ENCODE data around the gene NAV1. TPM values are rescaled to one million over a fixed set of nuclear protein-coding genes. Genes with fewer than 3 reads are reported as not detected.
"Not testable (repeated sequence)": the region's sequence is repeated elsewhere in the genome, so short reads cannot be mapped to it uniquely, and the experiment has no call there.

The NAV1 gene
- total and polyA plus RNA-seq, 10 donors: 1.1 to 37.2 (median 20.3) TPM

DNA sequence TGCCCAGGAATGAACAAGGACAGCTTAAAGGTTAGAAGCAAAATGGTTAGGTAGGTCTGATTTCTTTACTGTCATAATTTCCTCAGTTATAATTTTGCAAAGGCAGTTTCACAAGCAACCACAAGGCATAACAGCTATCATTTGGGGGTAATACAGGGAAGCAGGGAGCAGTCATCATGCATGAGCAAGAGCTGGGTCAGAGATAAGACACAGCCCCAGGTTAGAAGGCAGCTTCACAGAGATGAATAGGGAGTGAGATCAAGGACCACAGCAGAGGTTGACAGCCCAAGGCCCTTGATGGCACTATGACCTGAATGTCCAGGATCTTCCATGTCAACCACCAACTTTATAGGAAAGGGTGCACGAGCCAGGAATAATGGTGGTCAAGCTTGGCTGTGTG lies 23.0 kb upstream of the NAV1 start:
- no peaks in the 10 kb centered on the region for H3K27me3 ChIP-seq (replicated peaks in 1 of 7)
- DNase-seq: no peak
- H3K9me3 ChIP-seq: no peaks in the 10 kb centered on the region
- peaks cover 14 to 24% (median 20%) of the 10 kb centered on the region in 6 donors for H3K4me1 ChIP-seq
- TF ChIP-seq POLR2A (IDR thresholded peaks at IDR 0.05) (no peak), POLR2AphosphoS5 (IDR thresholded peaks at IDR 0.05) (no peak)
- TF ChIP-seq, protein P1, sequence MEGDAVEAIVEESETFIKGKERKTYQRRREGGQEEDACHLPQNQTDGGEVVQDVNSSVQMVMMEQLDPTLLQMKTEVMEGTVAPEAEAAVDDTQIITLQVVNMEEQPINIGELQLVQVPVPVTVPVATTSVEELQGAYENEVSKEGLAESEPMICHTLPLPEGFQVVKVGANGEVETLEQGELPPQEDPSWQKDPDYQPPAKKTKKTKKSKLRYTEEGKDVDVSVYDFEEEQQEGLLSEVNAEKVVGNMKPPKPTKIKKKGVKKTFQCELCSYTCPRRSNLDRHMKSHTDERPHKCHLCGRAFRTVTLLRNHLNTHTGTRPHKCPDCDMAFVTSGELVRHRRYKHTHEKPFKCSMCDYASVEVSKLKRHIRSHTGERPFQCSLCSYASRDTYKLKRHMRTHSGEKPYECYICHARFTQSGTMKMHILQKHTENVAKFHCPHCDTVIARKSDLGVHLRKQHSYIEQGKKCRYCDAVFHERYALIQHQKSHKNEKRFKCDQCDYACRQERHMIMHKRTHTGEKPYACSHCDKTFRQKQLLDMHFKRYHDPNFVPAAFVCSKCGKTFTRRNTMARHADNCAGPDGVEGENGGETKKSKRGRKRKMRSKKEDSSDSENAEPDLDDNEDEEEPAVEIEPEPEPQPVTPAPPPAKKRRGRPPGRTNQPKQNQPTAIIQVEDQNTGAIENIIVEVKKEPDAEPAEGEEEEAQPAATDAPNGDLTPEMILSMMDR (IDR thresholded peaks at IDR 0.05 in 8 of 11, conservative IDR thresholded peaks at IDR 0.05 in 3 of 11): no peak
- H3K27ac ChIP-seq: no peak overlapping the region
- WGBS, 5 donors: 73 to 100% (median 86%) methylated on average over 1 of the region's 1 CpG
- intact Hi-C loops (cut with DNase I; ENCODE audit: low total_unique reads): loop anchor here (10.0 kb wide), 1 partner anchor 71 kb away; no protein-coding TSS in a partner anchor
- peaks cover 0 to 4% (median 0%) of the 10 kb centered on the region in 6 donors for H3K36me3 ChIP-seq
- no peak overlapping the region for H3K4me3 ChIP-seq

DNA sequence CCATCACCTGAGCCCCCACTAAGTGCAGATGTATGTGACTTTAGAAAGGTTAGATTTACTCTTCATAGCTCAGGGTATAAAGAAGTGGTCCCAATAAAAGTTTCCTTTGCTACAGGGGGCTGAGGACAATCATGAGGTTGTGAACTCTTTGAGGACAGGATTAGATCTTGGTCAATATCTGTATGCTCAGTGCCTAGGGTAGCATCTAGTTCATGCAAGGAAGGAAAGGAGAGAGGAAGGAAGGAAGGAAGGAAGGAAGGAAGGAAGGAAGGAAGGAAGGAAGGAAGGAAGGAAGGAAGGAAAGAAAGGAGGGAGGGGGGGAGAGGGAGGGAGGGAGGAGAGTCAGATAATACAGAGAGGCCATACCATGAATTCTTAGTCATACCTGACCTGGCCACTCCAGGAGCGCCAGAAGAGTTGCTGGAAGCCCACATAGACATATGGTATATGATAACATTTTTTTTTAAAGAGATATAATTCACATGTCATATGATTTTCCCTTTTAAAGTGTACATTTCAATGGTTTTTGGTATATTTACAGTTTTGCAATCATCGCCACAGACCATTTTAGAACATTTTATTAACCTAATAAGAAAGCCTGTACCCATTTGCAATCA lies 22.3 kb upstream of the NAV1 start:
- WGBS, 5 donors: 68 to 100% (median 95%) methylated on average over 2 of the region's 2 CpGs
- no peak overlapping the region for H3K27ac ChIP-seq
- H3K27me3 ChIP-seq (replicated peaks in 1 of 7): no peaks in the 10 kb centered on the region
- TF ChIP-seq, protein P1 (IDR thresholded peaks at IDR 0.05 in 8 of 11, conservative IDR thresholded peaks at IDR 0.05 in 3 of 11): no peak
- TF ChIP-seq POLR2AphosphoS5 (IDR thresholded peaks at IDR 0.05) (no peak), POLR2A (IDR thresholded peaks at IDR 0.05) (no peak)
- no peak overlapping the region for H3K4me3 ChIP-seq
- intact Hi-C loops (cut with DNase I; ENCODE audit: low total_unique reads): loop anchor here (10.0 kb wide), 1 partner anchor 72 kb away; no protein-coding TSS in a partner anchor
- no peak for DNase-seq
- peaks cover 0 to 6% (median 0%) of the 10 kb centered on the region in 6 donors for H3K36me3 ChIP-seq
- H3K9me3 ChIP-seq: no peaks in the 10 kb centered on the region
- H3K4me1 ChIP-seq: peaks cover 11 to 17% (median 15%) of the 10 kb centered on the region in 6 donors

DNA sequence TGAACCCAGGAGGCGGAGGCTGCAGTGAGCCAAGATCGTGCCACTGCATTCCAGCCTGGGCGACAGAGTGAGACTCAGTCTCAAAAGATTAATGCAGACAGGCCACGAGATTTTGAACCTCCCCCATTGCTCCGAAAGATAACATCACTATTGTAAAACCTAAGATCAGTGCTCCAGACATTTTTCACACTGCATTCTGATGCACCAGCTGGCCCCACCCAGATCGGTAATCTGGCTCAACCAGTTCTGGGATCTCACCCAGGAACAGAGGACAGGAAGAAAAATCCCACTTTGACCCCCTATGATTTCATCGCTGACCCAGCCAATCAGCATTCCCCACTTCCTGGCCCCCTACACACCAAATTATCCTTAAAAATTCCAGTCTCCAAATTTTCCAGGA lies 21.3 kb upstream of the NAV1 start:
- H3K27me3 ChIP-seq (replicated peaks in 1 of 7): no peaks in the 10 kb centered on the region
- peaks cover 0 to 13% (median 0%) of the 10 kb centered on the region in 6 donors for H3K36me3 ChIP-seq
- DNase-seq: no peak
- peaks cover 0 to under 1% (median 0%) of the 10 kb centered on the region in 8 donors for H3K9me3 ChIP-seq
- no peak overlapping the region for H3K4me3 ChIP-seq
- intact Hi-C loops (cut with DNase I; ENCODE audit: low total_unique reads): loop anchor here (10.0 kb wide), 1 partner anchor 73 kb away; no protein-coding TSS in a partner anchor
- 77 to 91% (median 86%) methylated on average over 7 of the region's 7 CpGs for WGBS, 5 donors
- H3K4me1 ChIP-seq: peaks cover 2 to 7% (median 5%) of the 10 kb centered on the region in 6 donors
- TF ChIP-seq POLR2A (IDR thresholded peaks at IDR 0.05) (no peak), POLR2AphosphoS5 (IDR thresholded peaks at IDR 0.05) (no peak)
- no peak overlapping the region for H3K27ac ChIP-seq

DNA sequence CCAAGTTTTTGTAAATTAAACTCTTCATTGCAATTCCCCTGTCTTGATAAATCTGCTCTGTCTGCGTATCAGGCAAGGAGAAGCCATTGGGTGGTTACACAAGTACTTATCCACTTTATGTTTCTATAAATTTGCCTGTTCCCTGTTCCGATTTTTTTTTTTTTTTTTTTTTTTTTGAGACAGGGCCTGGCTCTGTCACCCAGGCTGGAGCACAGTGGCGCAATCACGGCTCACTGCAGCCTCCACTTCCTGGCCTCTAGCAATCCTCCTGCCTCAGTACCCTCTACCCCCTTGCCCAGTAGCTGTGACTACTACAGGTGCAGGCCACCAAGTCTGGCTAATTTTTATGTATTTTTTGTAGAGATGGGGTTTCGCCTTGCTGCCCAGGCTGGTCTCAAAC lies 20.9 kb upstream of the NAV1 start:
- DNase-seq: no peak
- Histone ChIP-seq H3K4me3 (no peak overlapping the region), H3K27ac (no peak overlapping the region), H3K27me3 (replicated peaks in 1 of 7) (no peaks in the 10 kb centered on the region), H3K36me3 (peaks cover 0 to 13% (median 0%) of the 10 kb centered on the region in 6 donors), H3K4me1 (peaks cover 0 to 2% (median under 1%) of the 10 kb centered on the region in 6 donors), H3K9me3 (peaks cover 0 to 5% (median 0%) of the 10 kb centered on the region in 8 donors)
- TF ChIP-seq, protein P1 (IDR thresholded peaks at IDR 0.05 in 8 of 11, conservative IDR thresholded peaks at IDR 0.05 in 3 of 11): no peak
- TF ChIP-seq POLR2A (IDR thresholded peaks at IDR 0.05) (no peak), POLR2AphosphoS5 (IDR thresholded peaks at IDR 0.05) (no peak)
- WGBS, 5 donors: 73 to 92% (median 89%) methylated on average over 5 of the region's 5 CpGs
- intact Hi-C loops (cut with DNase I; ENCODE audit: low total_unique reads): loop anchor here (10.0 kb wide), 1 partner anchor 73 kb away; no protein-coding TSS in a partner anchor

DNA sequence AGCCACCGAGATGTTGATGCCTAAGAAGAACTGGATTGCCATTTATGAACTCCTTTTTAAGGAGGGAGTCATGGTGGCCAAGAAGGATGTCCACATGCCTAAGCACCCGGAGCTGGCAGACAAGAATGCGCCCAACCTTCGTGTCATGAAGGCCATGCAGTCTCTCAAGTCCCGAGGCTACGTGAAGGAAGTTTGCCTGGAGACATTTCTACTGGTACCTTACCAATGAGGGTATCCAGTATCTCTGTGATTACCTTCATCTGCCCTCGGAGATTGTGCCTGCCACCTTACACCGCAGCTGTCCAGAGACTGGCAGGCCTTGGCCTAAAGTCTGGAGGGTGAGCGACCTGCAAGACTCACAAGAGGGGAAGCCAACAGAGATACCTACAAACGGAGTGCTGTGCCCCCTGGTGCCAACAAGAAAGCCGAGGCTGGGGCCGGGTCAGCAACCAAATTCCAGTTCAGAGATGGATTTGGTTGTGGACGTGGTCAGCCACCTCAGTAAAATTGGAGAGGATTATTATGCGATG lies 18.8 kb upstream of the NAV1 start:
- DNase-seq; H3K27me3 ChIP-seq (replicated peaks in 1 of 7); H3K4me1 ChIP-seq; H3K27ac ChIP-seq; intact Hi-C loops (cut with DNase I; ENCODE audit: low total_unique reads); H3K4me3 ChIP-seq: not testable (repeated sequence)
- Histone ChIP-seq H3K9me3 (peaks cover 0 to 19% (median 1%) of the 10 kb centered on the region in 8 donors), H3K36me3 (peaks cover 0 to 14% (median 0%) of the 10 kb centered on the region in 6 donors)
- WGBS, 5 donors: 76 to 94% (median 86%) methylated on average over 13 to 14 of the region's 14 CpGs

Measured in spleen (tissue), 11 donors.